Measurements from ENCODE around the gene TIMM29.

Gene TIMM29

GRCh38 chr19:10975374-10976130, 46.9 kb downstream of the TIMM29 start:
- no peak for DNase-seq (ENCODE audit: low read depth)
- TF ChIP-seq, protein P1, sequence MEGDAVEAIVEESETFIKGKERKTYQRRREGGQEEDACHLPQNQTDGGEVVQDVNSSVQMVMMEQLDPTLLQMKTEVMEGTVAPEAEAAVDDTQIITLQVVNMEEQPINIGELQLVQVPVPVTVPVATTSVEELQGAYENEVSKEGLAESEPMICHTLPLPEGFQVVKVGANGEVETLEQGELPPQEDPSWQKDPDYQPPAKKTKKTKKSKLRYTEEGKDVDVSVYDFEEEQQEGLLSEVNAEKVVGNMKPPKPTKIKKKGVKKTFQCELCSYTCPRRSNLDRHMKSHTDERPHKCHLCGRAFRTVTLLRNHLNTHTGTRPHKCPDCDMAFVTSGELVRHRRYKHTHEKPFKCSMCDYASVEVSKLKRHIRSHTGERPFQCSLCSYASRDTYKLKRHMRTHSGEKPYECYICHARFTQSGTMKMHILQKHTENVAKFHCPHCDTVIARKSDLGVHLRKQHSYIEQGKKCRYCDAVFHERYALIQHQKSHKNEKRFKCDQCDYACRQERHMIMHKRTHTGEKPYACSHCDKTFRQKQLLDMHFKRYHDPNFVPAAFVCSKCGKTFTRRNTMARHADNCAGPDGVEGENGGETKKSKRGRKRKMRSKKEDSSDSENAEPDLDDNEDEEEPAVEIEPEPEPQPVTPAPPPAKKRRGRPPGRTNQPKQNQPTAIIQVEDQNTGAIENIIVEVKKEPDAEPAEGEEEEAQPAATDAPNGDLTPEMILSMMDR (IDR thresholded peaks at IDR 0.05; ENCODE audit: insufficient read depth, low read depth, low read length, missing control alignments): no peak
- H3K4me3 ChIP-seq (ENCODE audit: low read depth, low read length): no peak overlapping the region

GRCh38 chr19:10976131-10976892, 47.7 kb downstream of the TIMM29 start:
- TF ChIP-seq, protein P1 (IDR thresholded peaks at IDR 0.05; ENCODE audit: insufficient read depth, low read depth, low read length, missing control alignments): no peak
- no peak overlapping the region for H3K4me3 ChIP-seq (ENCODE audit: low read depth, low read length)
- no peak for DNase-seq (ENCODE audit: low read depth)

- TF ChIP-seq, protein P1 (IDR thresholded peaks at IDR 0.05; ENCODE audit: insufficient read depth, low read depth, low read length, missing control alignments): no peak
- DNase-seq (ENCODE audit: low read depth): no peak
- H3K4me3 ChIP-seq (ENCODE audit: low read depth, low read length): no peak overlapping the region
Measured at GRCh38 chr19:10977742-10978092, 49.1 kb downstream of the TIMM29 start.
